HepG2 (cell line): Measurements from ENCODE around the gene CACNA1G. TPM values are rescaled to one million over a fixed set of nuclear protein-coding genes. Genes with fewer than 3 reads are reported as not detected.
A peak's percentile ranks its signal among the peaks of the same experiment; 100 is the strongest.

Experiments used
- BORCS8-MEF2B ChIP-seq: sonication (generic); formaldehyde crosslinking; IDR thresholded peaks from 2 replicates; pipeline ENCODE4 v1.8.0; 2022; ENCODE audit warnings: mild to moderate bottlenecking, missing genetic modification reagents
- HNF4G ChIP-seq, 2 experiments: sonication (generic) in 1 of 2; formaldehyde crosslinking in 1 of 2; IDR thresholded peaks; 2 replicates each; pipeline versions ENCODE4 v1.4.0 to v1.6.1; 2011 to 2020; ENCODE audit warnings: borderline replicate concordance in 2 of 2, low read depth in 2 of 2, mild to moderate bottlenecking in 2 of 2, low read length in 1 of 2, missing genetic modification reagents in 1 of 2, moderate library complexity in 1 of 2
- MXI1 ChIP-seq: IDR thresholded peaks from 3 replicates; pipeline ENCODE4 v1.6.1; 2012; ENCODE audit warnings: low read depth, low read length, inconsistent platforms, borderline replicate concordance
- NPAS2 ChIP-seq: sonication (generic); formaldehyde crosslinking; IDR thresholded peaks from 2 replicates; pipeline ENCODE4 v1.8.0; 2022; ENCODE audit warnings: mild to moderate bottlenecking, missing genetic modification reagents, borderline replicate concordance
- PHB2 ChIP-seq: fragments of 450-650 bp; IDR thresholded peaks from 2 replicates; pipeline ENCODE4 v1.6.1; 2018; ENCODE audit not compliant: partially characterized antibody
- SP5 ChIP-seq: IDR thresholded peaks from 2 replicates; pipeline ENCODE4 v1.6.1; 2016; ENCODE audit warnings: low read depth, borderline replicate concordance
- U2AF2 ChIP-seq: fragments of 200-400 bp; formaldehyde crosslinking; IDR thresholded peaks from 2 replicates; pipeline ENCODE4 v1.6.1; 2017; ENCODE audit warnings: low read depth, mild to moderate bottlenecking, low read length
- YEATS4 ChIP-seq: sonication (generic); formaldehyde crosslinking; IDR thresholded peaks from 2 replicates; pipeline ENCODE4 v1.4.0; 2020; ENCODE audit warnings: missing genetic modification reagents, borderline replicate concordance
- ZNF335 ChIP-seq: sonication (generic); formaldehyde crosslinking; IDR thresholded peaks from 2 replicates; pipeline ENCODE4 v1.4.0; 2020; ENCODE audit warnings: missing genetic modification reagents
- ZNF558 ChIP-seq: sonication (generic); formaldehyde crosslinking; IDR thresholded peaks from 2 replicates; pipeline ENCODE4 v1.9.0; 2022; ENCODE audit warnings: mild to moderate bottlenecking, missing genetic modification reagents, borderline replicate concordance
- ZNF788 ChIP-seq: sonication (generic); formaldehyde crosslinking; IDR thresholded peaks from 2 replicates; pipeline ENCODE4 v1.5.0; 2020; ENCODE audit warnings: mild to moderate bottlenecking, missing genetic modification reagents, borderline replicate concordance
- polyA plus RNA-seq, 8 experiments: library from polyadenylated mRNA; depleted of rRNA in 3 of 8; stranded (reverse) in 7 of 8; unstranded in 1 of 8; fragments of >200 nt; fragmentation: Illumina TruSeq in 4 of 8; extraction: Trizol in 4 of 8; gene quantifications; 2 replicates each; pipeline versions ENCODE4 v1.2.1 to v1.2.3, GENCODE V29; 2011 to 2016; ENCODE audit warnings: low read depth in 4 of 8, missing spikeins in 1 of 8, mixed read lengths in 1 of 8; ENCODE audit not compliant: insufficient read depth in 1 of 8
- total RNA-seq, 5 experiments: library from RNA; depleted of rRNA; stranded (reverse); fragments of >200 nt; fragmentation: Illumina TruSeq; extraction: Trizol; gene quantifications; 2 replicates each; pipeline ENCODE4 v1.2.3, GENCODE V29; 2016; ENCODE audit warnings: low read depth in 1 of 5
- TF ChIP-seq, protein P1 (sequence below): sonication (generic); formaldehyde crosslinking; IDR thresholded peaks from 2 replicates; pipeline ENCODE4 v1.5.0; 2020; ENCODE audit warnings: mild to moderate bottlenecking, missing genetic modification reagents, borderline replicate concordance
- TF ChIP-seq, protein P2 (sequence below): IDR thresholded peaks from 2 replicates; pipeline ENCODE4 v1.6.1; 2016; ENCODE audit warnings: missing compliant biosample characterization, missing genetic modification reagents, borderline replicate concordance
- TF ChIP-seq, protein P3 (sequence below): sonication (generic); formaldehyde crosslinking; IDR thresholded peaks from 2 replicates; pipeline ENCODE4 v1.5.0; 2020; ENCODE audit warnings: missing genetic modification reagents, mild to moderate bottlenecking, borderline replicate concordance
- TF ChIP-seq, protein P4 (sequence below): sonication (generic); formaldehyde crosslinking; IDR thresholded peaks from 2 replicates; pipeline ENCODE4 v1.4.0; 2020; ENCODE audit warnings: mild to moderate bottlenecking, low read depth, missing genetic modification reagents

Gene CACNA1G
- total and polyA plus RNA-seq, 2 of the 13 experiments (the other 11 are each of a cell fraction or from before 2014, with no cell fraction given) = 0.02 TPM; not detected in 1

DNA sequence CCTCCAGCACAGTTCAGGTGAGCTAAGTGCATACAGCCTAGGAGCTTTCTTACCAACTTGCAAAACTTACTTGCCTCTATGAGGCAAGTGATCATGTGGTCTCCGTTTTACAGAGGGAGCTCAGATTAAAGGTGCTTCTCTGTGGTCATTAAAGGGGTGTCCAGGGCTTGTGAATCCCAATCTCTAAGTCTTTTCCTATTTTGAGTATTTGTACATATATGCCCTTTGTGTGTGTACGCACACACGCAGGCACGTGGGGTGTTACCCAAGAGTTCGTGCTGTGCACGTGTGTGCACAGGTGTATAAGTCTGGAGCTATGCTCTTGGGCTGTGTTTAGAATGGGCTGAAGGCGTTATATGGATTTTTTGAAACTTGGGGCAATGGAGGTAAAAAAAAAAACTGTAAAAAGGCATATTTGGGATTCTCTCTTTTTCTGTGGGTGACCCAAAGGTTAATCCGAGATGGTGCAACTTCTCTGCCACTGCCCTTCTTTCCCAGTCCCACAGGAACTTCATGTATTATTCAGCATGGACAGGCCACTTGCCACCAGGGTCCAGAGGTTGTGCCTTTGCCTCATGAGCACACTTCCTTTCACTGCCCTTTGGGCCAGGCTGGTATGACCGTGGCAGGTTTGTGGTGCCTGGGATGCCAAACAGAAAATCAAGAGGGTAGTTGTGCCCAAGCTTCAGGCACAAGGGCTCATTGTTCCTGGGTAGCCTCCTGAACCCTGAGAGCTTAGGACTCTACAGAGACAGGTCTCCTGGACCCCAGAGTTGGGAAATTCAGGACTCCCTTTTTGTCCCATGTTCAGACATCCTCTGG, 75.7 kb downstream of the CACNA1G start (continued):
- TF ChIP-seq, protein P1, sequence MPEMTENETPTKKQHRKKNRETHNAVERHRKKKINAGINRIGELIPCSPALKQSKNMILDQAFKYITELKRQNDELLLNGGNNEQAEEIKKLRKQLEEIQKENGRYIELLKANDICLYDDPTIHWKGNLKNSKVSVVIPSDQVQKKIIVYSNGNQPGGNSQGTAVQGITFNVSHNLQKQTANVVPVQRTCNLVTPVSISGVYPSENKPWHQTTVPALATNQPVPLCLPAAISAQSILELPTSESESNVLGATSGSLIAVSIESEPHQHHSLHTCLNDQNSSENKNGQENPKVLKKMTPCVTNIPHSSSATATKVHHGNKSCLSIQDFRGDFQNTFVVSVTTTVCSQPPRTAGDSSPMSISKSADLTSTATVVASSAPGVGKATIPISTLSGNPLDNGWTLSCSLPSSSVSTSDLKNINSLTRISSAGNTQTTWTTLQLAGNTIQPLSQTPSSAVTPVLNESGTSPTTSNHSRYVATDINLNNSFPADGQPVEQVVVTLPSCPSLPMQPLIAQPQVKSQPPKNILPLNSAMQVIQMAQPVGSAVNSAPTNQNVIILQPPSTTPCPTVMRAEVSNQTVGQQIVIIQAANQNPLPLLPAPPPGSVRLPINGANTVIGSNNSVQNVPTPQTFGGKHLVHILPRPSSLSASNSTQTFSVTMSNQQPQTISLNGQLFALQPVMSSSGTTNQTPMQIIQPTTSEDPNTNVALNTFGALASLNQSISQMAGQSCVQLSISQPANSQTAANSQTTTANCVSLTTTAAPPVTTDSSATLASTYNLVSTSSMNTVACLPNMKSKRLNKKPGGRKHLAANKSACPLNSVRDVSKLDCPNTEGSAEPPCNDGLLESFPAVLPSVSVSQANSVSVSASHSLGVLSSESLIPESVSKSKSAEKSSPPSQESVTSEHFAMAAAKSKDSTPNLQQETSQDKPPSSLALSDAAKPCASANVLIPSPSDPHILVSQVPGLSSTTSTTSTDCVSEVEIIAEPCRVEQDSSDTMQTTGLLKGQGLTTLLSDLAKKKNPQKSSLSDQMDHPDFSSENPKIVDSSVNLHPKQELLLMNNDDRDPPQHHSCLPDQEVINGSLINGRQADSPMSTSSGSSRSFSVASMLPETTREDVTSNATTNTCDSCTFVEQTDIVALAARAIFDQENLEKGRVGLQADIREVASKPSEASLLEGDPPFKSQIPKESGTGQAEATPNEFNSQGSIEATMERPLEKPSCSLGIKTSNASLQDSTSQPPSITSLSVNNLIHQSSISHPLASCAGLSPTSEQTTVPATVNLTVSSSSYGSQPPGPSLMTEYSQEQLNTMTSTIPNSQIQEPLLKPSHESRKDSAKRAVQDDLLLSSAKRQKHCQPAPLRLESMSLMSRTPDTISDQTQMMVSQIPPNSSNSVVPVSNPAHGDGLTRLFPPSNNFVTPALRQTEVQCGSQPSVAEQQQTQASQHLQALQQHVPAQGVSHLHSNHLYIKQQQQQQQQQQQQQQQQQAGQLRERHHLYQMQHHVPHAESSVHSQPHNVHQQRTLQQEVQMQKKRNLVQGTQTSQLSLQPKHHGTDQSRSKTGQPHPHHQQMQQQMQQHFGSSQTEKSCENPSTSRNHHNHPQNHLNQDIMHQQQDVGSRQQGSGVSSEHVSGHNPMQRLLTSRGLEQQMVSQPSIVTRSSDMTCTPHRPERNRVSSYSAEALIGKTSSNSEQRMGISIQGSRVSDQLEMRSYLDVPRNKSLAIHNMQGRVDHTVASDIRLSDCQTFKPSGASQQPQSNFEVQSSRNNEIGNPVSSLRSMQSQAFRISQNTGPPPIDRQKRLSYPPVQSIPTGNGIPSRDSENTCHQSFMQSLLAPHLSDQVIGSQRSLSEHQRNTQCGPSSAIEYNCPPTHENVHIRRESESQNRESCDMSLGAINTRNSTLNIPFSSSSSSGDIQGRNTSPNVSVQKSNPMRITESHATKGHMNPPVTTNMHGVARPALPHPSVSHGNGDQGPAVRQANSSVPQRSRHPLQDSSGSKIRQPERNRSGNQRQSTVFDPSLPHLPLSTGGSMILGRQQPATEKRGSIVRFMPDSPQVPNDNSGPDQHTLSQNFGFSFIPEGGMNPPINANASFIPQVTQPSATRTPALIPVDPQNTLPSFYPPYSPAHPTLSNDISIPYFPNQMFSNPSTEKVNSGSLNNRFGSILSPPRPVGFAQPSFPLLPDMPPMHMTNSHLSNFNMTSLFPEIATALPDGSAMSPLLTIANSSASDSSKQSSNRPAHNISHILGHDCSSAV = no peak
- TF ChIP-seq, protein P2, sequence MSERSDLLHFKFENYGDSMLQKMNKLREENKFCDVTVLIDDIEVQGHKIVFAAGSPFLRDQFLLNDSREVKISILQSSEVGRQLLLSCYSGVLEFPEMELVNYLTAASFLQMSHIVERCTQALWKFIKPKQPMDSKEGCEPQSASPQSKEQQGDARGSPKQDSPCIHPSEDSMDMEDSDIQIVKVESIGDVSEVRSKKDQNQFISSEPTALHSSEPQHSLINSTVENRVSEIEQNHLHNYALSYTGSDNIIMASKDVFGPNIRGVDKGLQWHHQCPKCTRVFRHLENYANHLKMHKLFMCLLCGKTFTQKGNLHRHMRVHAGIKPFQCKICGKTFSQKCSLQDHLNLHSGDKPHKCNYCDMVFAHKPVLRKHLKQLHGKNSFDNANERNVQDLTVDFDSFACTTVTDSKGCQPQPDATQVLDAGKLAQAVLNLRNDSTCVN (CRISPR knock-in tag) = no peak
- TF ChIP-seq U2AF2 = no peak
- TF ChIP-seq BORCS8-MEF2B = 0 out of 2 replicates have a peak, but pooled peaks have one; percentile 65
- peak; percentile 1; the same call in 1 of the 3 replicates for TF ChIP-seq MXI1
- TF ChIP-seq ZNF788 (CRISPR knock-in tag) = 0 out of 2 replicates have a peak, but pooled peaks have one; percentile 49
- TF ChIP-seq ZNF558 = no peak
- TF ChIP-seq SP5 (CRISPR knock-in tag) = no peak
- TF ChIP-seq, protein P3, sequence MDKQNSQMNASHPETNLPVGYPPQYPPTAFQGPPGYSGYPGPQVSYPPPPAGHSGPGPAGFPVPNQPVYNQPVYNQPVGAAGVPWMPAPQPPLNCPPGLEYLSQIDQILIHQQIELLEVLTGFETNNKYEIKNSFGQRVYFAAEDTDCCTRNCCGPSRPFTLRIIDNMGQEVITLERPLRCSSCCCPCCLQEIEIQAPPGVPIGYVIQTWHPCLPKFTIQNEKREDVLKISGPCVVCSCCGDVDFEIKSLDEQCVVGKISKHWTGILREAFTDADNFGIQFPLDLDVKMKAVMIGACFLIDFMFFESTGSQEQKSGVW (CRISPR knock-in tag) = no peak
- TF ChIP-seq YEATS4 = peak; percentile 86
- TF ChIP-seq ZNF335 (CRISPR knock-in tag) = no peak; the same call in 1 of the 2 replicates
- TF ChIP-seq HNF4G (IDR thresholded peaks at IDR 0.05; ENCODE audit: borderline replicate concordance, low read depth, low read length) = peak; percentile 90
- TF ChIP-seq HNF4G (CRISPR knock-in tag; IDR thresholded peaks at IDR 0.05; ENCODE audit: borderline replicate concordance, low read depth) = peak; percentile 62; the same call in 1 of the 2 replicates
- TF ChIP-seq NPAS2 (CRISPR knock-in tag) = peak; percentile 12; the same call in 1 of the 2 replicates
- TF ChIP-seq PHB2 = no peak
- TF ChIP-seq, protein P4, sequence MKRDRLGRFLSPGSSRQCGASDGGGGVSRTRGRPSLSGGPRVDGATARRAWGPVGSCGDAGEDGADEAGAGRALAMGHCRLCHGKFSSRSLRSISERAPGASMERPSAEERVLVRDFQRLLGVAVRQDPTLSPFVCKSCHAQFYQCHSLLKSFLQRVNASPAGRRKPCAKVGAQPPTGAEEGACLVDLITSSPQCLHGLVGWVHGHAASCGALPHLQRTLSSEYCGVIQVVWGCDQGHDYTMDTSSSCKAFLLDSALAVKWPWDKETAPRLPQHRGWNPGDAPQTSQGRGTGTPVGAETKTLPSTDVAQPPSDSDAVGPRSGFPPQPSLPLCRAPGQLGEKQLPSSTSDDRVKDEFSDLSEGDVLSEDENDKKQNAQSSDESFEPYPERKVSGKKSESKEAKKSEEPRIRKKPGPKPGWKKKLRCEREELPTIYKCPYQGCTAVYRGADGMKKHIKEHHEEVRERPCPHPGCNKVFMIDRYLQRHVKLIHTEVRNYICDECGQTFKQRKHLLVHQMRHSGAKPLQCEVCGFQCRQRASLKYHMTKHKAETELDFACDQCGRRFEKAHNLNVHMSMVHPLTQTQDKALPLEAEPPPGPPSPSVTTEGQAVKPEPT (CRISPR knock-in tag) = no peak
